HG03439 (cell line): Measurements from ENCODE around the gene TACC2.
"Not testable (repeated sequence)": the region's sequence is repeated elsewhere in the genome, so short reads cannot be mapped to it uniquely, and the experiment has no call there.

Experiments
- ATAC-seq: cut with Tn5 transposase; IDR thresholded peaks from one replicate; pipeline ENCODE4 v1.9.1; 2021; ENCODE audit warnings: mild to moderate bottlenecking, moderate library complexity; ENCODE audit not compliant: unreplicated experiment

The TACC2 gene, protein sequence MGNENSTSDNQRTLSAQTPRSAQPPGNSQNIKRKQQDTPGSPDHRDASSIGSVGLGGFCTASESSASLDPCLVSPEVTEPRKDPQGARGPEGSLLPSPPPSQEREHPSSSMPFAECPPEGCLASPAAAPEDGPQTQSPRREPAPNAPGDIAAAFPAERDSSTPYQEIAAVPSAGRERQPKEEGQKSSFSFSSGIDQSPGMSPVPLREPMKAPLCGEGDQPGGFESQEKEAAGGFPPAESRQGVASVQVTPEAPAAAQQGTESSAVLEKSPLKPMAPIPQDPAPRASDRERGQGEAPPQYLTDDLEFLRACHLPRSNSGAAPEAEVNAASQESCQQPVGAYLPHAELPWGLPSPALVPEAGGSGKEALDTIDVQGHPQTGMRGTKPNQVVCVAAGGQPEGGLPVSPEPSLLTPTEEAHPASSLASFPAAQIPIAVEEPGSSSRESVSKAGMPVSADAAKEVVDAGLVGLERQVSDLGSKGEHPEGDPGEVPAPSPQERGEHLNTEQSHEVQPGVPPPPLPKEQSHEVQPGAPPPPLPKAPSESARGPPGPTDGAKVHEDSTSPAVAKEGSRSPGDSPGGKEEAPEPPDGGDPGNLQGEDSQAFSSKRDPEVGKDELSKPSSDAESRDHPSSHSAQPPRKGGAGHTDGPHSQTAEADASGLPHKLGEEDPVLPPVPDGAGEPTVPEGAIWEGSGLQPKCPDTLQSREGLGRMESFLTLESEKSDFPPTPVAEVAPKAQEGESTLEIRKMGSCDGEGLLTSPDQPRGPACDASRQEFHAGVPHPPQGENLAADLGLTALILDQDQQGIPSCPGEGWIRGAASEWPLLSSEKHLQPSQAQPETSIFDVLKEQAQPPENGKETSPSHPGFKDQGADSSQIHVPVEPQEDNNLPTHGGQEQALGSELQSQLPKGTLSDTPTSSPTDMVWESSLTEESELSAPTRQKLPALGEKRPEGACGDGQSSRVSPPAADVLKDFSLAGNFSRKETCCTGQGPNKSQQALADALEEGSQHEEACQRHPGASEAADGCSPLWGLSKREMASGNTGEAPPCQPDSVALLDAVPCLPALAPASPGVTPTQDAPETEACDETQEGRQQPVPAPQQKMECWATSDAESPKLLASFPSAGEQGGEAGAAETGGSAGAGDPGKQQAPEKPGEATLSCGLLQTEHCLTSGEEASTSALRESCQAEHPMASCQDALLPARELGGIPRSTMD (N-terminal part only)

GRCh38 chr10:121988361-121989324 is at the start of gene TACC2:
Gene TACC2 (plus strand): TSS chr10:121989163. CDS start chr10:122021982, 32,819 bp downstream.
- ATAC-seq, result no peak

DNA sequence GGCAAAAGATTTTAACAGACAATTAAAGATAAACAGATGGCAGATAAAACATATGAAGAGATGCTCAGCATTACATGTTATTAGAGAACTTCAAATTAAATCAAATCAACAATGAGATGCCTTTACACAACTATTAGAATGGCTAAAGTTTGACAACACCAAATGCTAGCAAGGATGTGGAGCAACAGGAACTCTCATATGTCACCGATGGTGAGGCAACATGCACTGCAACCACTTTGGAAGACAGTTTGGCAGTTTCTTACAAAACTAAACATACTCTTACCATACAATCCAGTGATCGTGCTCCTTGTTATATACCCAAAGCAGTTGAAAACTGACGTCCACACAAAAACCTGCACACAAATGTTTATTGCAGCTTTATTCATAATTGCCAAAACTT is 47.4 kb upstream of the TACC2 start:
- no peak for ATAC-seq

- no peak for ATAC-seq
Measured at GRCh38 chr10:121942749-121943416, 46.1 kb upstream of the TACC2 start.

DNA sequence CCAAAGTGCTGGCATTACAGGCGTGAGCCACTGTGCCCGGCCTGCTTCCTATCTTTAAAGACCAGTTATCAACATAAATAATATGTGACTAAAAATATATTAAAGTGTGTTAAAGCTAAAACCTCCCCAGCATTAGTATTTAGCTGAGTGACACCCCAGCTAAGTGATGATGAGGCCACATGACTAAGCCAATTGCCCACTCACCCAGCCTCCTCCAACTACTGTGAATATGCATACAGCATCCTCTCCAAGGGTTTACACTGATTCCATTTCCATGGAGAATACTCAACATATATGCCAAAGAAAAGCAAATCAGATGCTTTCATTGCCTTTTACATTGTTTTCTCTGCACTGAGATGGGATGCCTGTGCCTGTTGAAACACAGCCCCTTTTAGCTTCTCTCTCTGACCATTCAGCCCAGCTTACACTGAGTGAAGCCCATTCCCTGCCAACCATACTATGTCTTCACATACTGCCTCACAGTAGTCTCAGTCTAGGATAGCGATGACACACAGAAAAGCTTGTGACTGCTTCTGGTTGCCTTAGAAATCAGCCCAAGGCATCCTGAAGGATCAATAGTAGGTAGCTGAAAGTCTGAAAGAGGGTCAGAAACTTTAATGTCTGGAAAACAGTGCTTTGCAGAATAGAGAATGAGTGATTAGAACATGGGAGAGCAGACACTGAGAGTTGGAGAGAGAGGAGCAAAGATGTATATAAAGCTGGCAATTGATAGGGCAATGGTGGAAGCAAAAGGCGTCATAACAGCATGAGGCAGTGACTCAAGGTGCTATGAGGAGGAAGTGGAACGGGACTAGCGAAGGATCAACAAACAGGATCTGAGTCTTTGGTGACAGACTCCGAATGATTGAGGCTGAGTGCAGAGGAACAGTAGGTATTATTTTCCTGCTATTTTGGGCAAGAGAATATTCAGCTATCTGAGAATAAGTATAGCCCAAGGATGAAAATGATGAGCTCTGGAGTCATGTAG is 41.3 kb upstream of the TACC2 start:
- no peak for ATAC-seq

DNA sequence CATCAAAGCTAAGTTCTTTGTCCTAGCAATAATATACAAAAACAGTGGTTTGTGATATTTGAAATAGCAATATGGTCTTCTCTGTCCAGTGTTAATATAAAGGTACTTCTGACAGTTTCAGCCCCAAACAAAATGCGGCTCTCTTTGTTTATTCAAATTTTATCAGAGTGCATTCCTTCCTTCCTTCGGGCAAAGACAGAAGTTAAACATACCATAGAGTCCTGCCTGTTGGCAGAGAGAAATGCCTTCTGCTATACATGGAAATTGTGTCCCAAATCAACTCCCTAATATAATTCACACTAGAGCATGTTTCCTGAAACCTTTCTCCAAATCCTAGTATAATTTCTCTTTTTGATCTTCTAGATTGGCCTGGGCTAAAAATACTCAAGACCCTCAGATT is 39.9 kb upstream of the TACC2 start:
- ATAC-seq, result no peak

DNA sequence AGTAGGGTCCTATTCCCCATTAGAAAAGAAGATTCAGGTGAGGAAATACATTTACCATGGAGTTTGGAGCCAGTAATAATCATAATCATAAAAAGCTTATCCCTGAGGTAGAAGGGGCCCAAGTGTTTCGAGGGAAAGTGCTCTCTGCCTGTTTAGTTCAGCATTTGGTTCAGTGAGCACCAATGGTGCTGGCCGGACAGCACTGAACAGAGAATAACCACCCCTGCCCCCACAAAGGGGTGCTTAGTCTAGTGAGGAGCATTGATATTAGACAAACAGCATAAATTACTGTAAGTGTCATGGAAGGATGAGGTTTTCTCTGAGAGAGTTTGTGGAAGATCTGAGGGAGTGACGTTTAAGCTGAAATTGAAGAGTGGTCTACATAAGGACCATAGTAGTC is 39.5 kb upstream of the TACC2 start:
- no peak for ATAC-seq

GRCh38 chr10:121952226-121952625 is 36.7 kb upstream of the TACC2 start:
- ATAC-seq, result no peak

DNA sequence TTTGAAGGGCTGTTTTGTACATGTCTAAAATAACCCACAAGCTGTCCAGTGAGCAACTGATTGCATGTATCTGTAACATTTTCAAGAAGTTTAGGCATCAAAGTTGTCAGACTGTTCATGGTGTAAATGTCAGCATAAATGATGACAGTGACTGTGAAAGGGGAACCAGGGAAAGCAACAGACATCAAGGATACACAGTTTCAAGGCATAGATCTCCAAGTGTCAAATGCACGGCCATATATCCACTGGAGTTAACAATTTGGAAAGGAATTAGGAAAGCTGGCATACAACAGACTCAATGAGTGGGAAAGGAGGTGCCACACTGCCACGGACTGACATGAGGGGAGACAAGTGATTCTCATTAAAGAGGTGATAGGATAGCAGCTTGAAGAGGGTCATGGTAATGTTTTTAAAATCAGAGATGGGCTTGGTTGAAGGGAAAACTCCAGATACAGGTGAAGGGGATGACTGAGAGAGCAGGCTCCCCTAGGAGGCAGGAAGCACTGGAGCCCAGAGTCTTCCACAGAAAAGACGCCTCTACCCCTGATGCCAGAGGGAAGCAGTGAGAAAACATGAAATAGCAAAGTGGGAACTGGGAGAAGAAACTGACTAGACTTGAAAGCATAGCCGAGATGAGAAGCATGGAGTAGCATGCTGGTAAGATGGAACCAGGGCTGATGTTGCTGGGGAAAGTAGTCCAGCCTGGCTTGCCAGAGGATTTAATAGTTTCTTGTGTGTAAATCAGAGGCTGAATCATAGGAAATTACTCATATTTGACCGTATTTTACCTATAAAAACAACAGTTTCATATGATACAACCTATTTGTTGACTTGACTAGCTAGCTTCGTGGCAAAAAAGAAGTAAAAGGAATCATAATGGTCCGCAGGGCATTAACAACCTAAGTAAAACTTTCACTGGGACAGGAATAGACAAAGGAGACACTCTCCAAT is 32.6 kb upstream of the TACC2 start:
- ATAC-seq, result no peak

GRCh38 chr10:121959671-121960070 is 29.3 kb upstream of the TACC2 start:
- no peak for ATAC-seq

GRCh38 chr10:121961456-121961855 is 27.5 kb upstream of the TACC2 start:
- ATAC-seq, result no peak

- no peak for ATAC-seq
Measured at GRCh38 chr10:121965996-121966395, 23.0 kb upstream of the TACC2 start.

DNA sequence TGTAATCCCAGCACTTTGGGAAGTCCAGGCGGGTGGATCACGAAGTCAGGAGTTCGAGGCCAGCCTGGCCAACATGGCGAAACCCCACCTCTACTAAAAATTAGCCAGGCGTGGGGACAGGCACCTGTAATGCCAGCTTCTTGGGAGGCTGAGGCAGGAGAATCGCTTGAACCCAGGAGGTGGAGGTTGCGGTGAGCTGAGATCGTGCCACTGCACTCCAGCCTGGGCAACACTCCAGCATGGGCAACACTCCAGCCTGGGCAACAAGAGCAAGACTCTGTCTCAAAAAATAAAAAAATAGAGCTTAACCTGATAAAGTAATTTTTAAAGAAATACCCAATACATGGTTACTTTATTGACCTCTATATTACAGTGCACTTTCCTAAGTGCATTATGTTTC is 19.9 kb upstream of the TACC2 start:
- not testable (repeated sequence) for ATAC-seq

- no peak for ATAC-seq
Measured at GRCh38 chr10:121974019-121974534, 14.9 kb upstream of the TACC2 start.

DNA sequence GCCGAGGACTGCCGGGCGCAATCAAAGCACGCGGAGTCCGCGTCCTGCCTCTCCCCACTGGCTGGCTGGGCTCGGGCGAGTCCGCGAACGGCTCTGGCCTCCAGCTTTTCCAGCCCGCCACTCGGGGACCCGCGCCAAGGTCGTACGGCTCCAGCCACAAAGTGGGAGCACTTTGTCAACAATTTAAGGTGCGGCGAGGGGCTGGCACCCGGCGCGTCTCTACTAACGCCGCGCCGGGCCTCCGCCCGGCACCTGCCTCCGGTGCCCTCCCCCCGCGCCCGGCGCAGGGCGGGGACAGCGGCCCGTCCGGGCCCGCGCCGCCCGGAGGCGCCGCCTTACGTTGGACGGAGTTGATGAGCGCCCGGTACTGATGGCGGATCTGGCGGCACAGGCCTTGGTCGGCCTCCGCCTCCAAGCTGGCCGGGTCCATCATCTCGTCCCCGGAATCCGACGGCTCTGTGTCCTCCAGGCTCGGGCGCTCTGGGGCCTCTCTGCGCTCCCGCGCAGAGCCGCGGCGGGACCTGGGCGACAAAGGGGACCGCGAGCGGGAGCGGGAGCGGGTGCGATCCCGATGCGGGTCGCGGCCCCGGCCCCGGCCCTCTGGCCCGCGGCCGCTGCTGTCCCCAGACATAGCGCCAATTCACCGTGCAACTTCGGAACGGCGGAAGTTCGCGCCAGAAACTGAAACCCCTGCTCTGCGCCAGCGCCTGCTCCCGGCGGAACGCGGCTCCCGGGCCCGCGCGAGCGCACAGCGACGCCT is 14.2 kb upstream of the TACC2 start, which contains the start of gene NSMCE4A:
TSS of gene NSMCE4A (minus strand) at position 683 of the 760 bp plus-strand sequence. CDS start at position 631, 52 bp downstream.
- peak; percentile 80 for ATAC-seq

DNA sequence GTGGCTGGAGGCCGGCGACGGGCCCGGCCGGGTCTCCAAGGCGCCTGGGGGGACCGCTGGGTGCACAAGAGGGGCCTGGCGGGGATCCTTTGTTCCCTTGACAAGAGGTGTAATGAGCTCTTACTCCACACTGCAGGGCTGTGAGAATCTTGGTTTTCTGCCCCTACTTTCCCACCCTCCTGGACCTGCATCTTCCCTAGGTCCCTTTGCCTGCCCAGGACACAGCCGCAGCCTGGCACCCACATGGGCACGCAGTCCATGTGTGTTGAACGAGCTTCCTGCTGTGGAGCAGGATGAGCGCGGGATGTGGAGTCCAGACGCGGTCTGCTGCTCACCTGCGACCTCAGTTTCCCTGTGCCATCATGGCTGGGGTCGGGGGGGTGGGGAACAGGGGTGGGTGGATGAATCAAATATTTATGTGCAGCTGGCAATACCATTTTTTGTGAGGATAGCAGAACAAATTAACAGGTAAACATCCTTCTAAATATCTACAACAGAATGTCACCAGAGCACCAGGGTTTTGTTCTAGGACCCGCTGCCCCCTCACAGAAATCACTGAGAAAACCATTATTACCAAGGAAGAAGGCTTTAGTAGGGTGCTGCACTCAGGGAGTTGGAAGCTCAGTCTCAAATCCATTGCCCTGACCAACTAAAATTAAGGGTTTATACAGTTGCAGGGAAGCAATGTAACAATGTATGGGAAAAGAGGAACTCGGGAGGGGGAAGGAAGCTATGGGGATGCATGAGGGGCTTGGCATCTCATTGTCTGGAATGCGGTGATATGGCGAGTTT is 13.5 kb upstream of the TACC2 start:
- ATAC-seq, result no peak
